Mesendoderm (in vitro differentiated cells): ENCODE results near the gene MIF4GD.
A peak's percentile ranks its signal among the peaks of the same experiment; 100 is the strongest.

Experiments
- DNase-seq: peaks from one replicate; pipeline ENCODE4 v3.0.0; 2013
- H2AK5ac ChIP-seq: 2 replicates; pipeline ENCODE4 v1.6.1; 2013; ENCODE audit warnings: low read length, inconsistent platforms
- H2BK120ac ChIP-seq: 2 replicates; pipeline ENCODE4 v1.6.1; 2013; ENCODE audit warnings: low read depth, mild to moderate bottlenecking, low read length, moderate library complexity, mixed read lengths
- H2BK15ac ChIP-seq: replicated peaks from 2 replicates; pipeline ENCODE4 v1.6.1; 2013; ENCODE audit warnings: low read depth, mild to moderate bottlenecking, moderate library complexity
- H2BK5ac ChIP-seq: 2 replicates; pipeline ENCODE4 v1.6.1; 2013; ENCODE audit warnings: low read length, inconsistent platforms
- H3K18ac ChIP-seq: 2 replicates; pipeline ENCODE4 v1.6.1; 2013; ENCODE audit warnings: mild to moderate bottlenecking, low read length, mixed read lengths
- H3K23ac ChIP-seq: one replicate; pipeline ENCODE4 v1.6.1; 2013; ENCODE audit warnings: low read length
- H3K27ac ChIP-seq: 2 replicates; pipeline ENCODE4 v1.5.1; 2013; ENCODE audit warnings: low read depth, mild to moderate bottlenecking, inconsistent platforms, low read length, moderate library complexity
- H3K27me3 ChIP-seq: 2 replicates; pipeline ENCODE4 v1.6.1; 2013; ENCODE audit warnings: low read length, control low read depth, mild to moderate bottlenecking, inconsistent platforms; ENCODE audit not compliant: insufficient read depth, poor library complexity
- H3K36me3 ChIP-seq: 2 replicates; pipeline ENCODE4 v1.6.1; 2013; ENCODE audit warnings: low read length, inconsistent platforms; ENCODE audit not compliant: control insufficient read depth, insufficient read depth
- H3K4ac ChIP-seq: one replicate; pipeline ENCODE4 v1.6.1; 2013; ENCODE audit warnings: low read depth, mild to moderate bottlenecking, low read length, moderate library complexity
- H3K4me1 ChIP-seq: 2 replicates; pipeline ENCODE4 v1.6.1; 2013; ENCODE audit warnings: low read depth, low read length, inconsistent platforms; ENCODE audit not compliant: control insufficient read depth
- H3K4me2 ChIP-seq: 2 replicates; pipeline ENCODE4 v1.6.1; 2013; ENCODE audit warnings: low read length
- H3K4me3 ChIP-seq: 2 replicates; pipeline ENCODE4 v1.5.1; 2013; ENCODE audit warnings: mild to moderate bottlenecking, low read length
- H3K56ac ChIP-seq: one replicate; pipeline ENCODE4 v1.6.1; 2013; ENCODE audit warnings: low read length
- H3K79me1 ChIP-seq: 2 replicates; pipeline ENCODE4 v1.6.1; 2013; ENCODE audit warnings: low read length, inconsistent platforms
- H3K79me2 ChIP-seq: 2 replicates; pipeline ENCODE4 v1.6.1; 2013; ENCODE audit warnings: mild to moderate bottlenecking, low read length; ENCODE audit not compliant: control insufficient read depth, insufficient read depth
- H3K9ac ChIP-seq: 2 replicates; pipeline ENCODE4 v1.6.1; 2013; ENCODE audit warnings: low read length, inconsistent platforms
- H4K5ac ChIP-seq: one replicate; pipeline ENCODE4 v1.6.1; 2013; ENCODE audit warnings: low read length
- H4K8ac ChIP-seq: one replicate; pipeline ENCODE4 v1.6.1; 2013; ENCODE audit warnings: low read depth, mild to moderate bottlenecking, control low read depth, low read length, moderate library complexity
- WGBS: extraction: QIAGEN DNeasy Blood & Tissue Kit; methylation state at CpG from one replicate; pipeline ENCODE4 v1.1.7; 2013; ENCODE audit warnings: low lambda C conversion rate, missing lambda C conversion rate; ENCODE audit not compliant: insufficient coverage; ENCODE audit errors: extremely low coverage; 5-methylcytosine and 5-hydroxymethylcytosine counted together

MIF4GD gene

DNA sequence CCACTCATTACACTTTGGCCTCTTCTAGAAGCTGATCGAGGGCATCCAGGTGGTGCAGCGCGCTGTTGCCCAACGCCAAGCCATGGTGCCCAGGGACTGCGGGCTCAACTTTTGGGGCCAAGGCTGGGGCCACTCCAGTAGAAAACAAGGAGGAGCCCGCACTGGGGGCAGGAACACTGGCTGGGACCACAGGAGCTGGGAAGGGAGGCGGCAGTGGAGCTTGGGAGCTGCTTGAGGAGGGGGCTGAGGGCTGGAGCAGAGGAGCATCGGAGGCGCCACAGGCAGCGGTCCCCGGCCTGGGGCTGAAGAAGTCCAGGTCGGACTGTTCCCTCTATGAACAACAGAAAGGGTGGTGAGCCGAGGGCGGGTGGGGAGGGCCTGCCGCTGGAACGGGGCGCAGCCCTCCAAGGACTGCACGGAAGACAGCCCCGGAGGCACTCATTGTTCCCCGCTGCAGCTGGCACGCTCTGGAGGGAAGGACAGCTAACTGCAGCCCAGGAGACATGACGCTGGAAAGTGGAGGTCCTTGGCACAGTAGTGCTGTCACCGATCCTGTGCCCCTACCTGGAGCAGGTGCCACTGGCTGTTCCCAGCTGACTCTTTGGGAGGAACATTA is 31.1 kb downstream of the MIF4GD start:
- Histone ChIP-seq H3K18ac (no peak overlapping the region), H3K4me1 (no peaks in the 10 kb centered on the region), H2AK5ac (no peak overlapping the region), H3K23ac (no peak overlapping the region), H3K79me1 (no peaks in the 10 kb centered on the region), H3K36me3 (peaks cover 18% of the 10 kb centered on the region), H2BK120ac (no peak overlapping the region), H3K4ac (no peak overlapping the region), H3K56ac (no peak overlapping the region), H3K9ac (no peak overlapping the region), H3K4me2 (no peak overlapping the region), H3K27me3 (no peaks in the 10 kb centered on the region), H4K5ac (no peak overlapping the region), H4K8ac (no peak overlapping the region), H3K4me3 (no peak overlapping the region), H2BK5ac (no peak overlapping the region), H3K27ac (no peak overlapping the region), H2BK15ac (no peak overlapping the region), H3K79me2 (no peaks in the 10 kb centered on the region)
- no CpG with 5 or more reads among the region's 23 CpGs for WGBS
- no peak for DNase-seq

DNA sequence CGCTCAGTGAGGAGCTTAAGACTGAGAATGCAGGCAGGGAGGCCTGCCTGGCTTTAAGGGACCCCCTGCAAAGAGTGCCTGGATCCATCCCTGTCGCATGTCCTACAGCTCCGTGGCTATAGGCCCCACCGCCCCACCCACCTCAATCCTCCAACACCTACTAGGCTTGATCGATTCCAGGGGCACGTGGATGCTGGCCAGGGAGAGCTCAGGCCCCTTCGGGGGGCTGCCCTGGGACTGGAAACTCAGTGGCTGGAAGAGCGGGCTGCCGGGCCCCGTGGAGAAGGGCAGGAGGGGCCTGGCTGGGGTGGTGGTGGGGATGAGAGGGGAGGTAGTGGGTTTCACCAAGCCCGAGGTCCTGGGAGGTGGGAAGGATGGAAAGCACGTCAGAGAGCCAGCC is 31.8 kb downstream of the MIF4GD start:
- H2BK120ac ChIP-seq = no peak overlapping the region
- no peak overlapping the region for H4K5ac ChIP-seq
- H3K4ac ChIP-seq = no peak overlapping the region
- no peak overlapping the region for H2AK5ac ChIP-seq
- H3K56ac ChIP-seq = no peak overlapping the region
- H3K9ac ChIP-seq = no peak overlapping the region
- no peaks in the 10 kb centered on the region for H3K79me2 ChIP-seq
- no peak for DNase-seq
- no peak overlapping the region for H2BK15ac ChIP-seq
- no peak overlapping the region for H3K4me3 ChIP-seq
- no CpG with 5 or more reads among the region's 12 CpGs for WGBS
- H3K4me1 ChIP-seq = no peaks in the 10 kb centered on the region
- no peak overlapping the region for H3K4me2 ChIP-seq
- H3K18ac ChIP-seq = no peak overlapping the region
- H4K8ac ChIP-seq = no peak overlapping the region
- H3K36me3 ChIP-seq = peaks cover 23% of the 10 kb centered on the region
- no peaks in the 10 kb centered on the region for H3K79me1 ChIP-seq
- no peak overlapping the region for H2BK5ac ChIP-seq
- H3K27ac ChIP-seq = no peak overlapping the region
- H3K23ac ChIP-seq = no peak overlapping the region
- H3K27me3 ChIP-seq = no peaks in the 10 kb centered on the region

DNA sequence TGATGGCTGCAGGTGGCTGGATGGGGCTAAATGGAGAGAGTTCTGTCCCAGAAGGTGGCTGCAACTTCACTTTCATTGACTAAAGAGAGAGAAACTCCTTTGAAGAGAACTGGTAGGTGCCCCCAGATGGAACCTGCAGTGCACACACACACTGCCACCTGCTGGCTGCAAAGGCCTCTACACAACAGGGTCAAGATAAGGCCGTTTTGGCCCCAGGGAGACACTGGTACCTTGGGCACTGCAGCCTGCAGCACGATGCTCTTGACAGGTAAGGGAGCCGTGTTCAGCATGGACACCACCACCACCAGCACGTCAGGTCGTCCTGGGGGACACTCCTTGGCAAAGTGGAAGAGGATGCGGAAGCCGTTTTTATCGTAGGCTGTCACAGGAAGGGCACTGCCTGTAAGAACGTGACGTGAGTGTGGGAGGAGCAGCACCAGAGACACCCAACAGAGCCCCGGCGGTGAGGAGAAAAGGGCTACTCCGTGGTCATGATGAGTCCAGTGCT is 32.3 kb downstream of the MIF4GD start:
- no peaks in the 10 kb centered on the region for H3K27me3 ChIP-seq
- H2BK5ac ChIP-seq = no peak overlapping the region
- DNase-seq = peak; percentile 83
- H3K79me1 ChIP-seq = no peaks in the 10 kb centered on the region
- no peak overlapping the region for H3K4me2 ChIP-seq
- H3K4me3 ChIP-seq = no peak overlapping the region
- H2AK5ac ChIP-seq = no peak overlapping the region
- H3K36me3 ChIP-seq = peaks cover 23% of the 10 kb centered on the region
- no peak overlapping the region for H3K27ac ChIP-seq
- H3K56ac ChIP-seq = no peak overlapping the region
- H4K5ac ChIP-seq = no peak overlapping the region
- H3K79me2 ChIP-seq = no peaks in the 10 kb centered on the region
- H3K4ac ChIP-seq = no peak overlapping the region
- H3K18ac ChIP-seq = no peak overlapping the region
- H4K8ac ChIP-seq = no peak overlapping the region
- no peak overlapping the region for H2BK15ac ChIP-seq
- H3K9ac ChIP-seq = no peak overlapping the region
- no peaks in the 10 kb centered on the region for H3K4me1 ChIP-seq
- H3K23ac ChIP-seq = no peak overlapping the region
- no CpG with 5 or more reads among the region's 13 CpGs for WGBS
- H2BK120ac ChIP-seq = no peak overlapping the region

DNA sequence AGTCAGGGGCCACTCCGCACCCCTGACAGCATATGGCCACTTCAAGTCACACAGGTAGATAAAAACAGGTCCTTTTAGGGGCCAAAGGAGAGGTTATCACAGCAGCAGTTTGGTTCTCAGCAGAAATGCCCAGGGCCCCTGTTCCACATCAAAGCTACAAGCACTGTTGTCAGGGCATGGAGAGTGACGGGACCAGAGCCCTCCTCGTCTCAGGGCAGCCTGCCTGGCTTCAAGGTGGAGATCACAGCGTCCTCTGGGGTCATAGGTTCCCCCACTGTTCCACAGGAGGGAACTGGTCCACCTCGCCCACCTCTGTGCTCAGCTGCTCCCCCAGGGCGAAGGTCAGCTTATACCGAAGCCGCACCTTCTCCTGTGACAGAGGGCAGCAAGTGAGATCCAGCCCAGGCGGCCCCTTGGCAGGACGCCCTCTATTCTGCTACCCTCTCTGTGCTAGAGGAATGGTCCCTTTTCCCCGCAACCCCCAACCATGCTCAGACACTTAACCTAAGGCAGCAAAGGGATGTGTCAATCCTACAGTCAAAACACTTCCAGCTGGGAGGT is 32.9 kb downstream of the MIF4GD start:
- peaks cover 21% of the 10 kb centered on the region for H3K36me3 ChIP-seq

DNA sequence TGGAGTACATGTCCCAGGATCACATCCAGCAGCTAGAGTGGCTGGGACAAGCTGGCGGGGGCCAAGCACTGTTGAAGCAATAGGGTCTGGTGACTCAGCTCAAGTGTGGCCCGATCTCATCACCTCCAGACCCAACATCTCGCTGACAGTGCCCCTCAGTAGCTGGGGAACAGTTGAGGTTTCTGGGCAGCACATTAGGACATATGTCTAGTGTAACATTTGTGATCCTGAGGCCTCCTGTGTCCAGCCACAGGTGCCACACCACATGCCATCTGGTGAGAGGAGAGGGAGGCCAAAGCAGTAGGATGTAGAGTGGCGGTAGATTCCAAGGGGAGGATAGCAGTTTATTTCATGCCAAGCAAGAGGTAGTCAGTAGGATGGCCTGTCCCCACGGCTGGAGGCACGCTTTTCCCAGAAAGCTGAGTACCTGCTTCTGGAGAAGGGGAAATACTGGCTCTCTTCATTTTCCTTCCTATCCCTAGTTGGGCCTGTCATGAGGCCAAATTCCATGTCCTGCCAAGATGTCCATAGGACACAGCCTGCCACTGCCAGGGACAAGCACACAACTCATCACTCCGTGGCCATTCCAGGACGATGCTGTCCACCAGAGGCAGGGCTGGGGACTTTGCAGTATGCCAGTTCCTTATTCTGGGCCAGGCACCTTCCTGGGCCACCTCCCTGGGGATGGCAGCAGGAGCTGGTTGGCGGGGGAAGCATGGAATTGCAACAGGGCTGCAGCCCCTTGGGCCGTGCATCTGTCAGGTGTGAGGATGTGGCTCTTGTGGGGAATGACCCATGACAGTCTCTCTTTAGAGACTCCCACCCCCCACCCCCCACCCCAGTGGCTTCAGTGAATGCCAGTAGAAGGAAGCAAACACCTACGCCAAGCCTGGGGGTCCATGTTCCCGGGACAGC is 33.7 kb downstream of the MIF4GD start:
- no peak overlapping the region for H4K8ac ChIP-seq
- WGBS = no CpG with 5 or more reads among the region's 12 CpGs

More for the DNA sequence above, 32.9 kb downstream of the MIF4GD start:
- Histone ChIP-seq H2BK120ac (no peak overlapping the region), H3K4me2 (no peak overlapping the region), H2AK5ac (no peak overlapping the region), H4K5ac (no peak overlapping the region), H2BK15ac (no peak overlapping the region), H3K79me2 (no peaks in the 10 kb centered on the region), H3K23ac (no peak overlapping the region), H4K8ac (no peak overlapping the region), H3K56ac (no peak overlapping the region), H3K4me3 (no peak overlapping the region), H3K79me1 (no peaks in the 10 kb centered on the region), H3K9ac (no peak overlapping the region), H2BK5ac (no peak overlapping the region), H3K27me3 (no peaks in the 10 kb centered on the region), H3K27ac (no peak overlapping the region), H3K4ac (no peak overlapping the region), H3K4me1 (no peaks in the 10 kb centered on the region), H3K18ac (no peak overlapping the region)
- WGBS = no CpG with 5 or more reads among the region's 11 CpGs
- no peak for DNase-seq

More for the DNA sequence above, 33.7 kb downstream of the MIF4GD start:
- Histone ChIP-seq H3K27ac (no peak overlapping the region), H3K56ac (no peak overlapping the region), H4K5ac (no peak overlapping the region), H3K79me1 (no peaks in the 10 kb centered on the region), H3K18ac (no peak overlapping the region), H3K4me1 (no peaks in the 10 kb centered on the region), H2BK5ac (no peak overlapping the region), H3K9ac (no peak overlapping the region), H2BK15ac (no peak overlapping the region), H3K4me2 (no peak overlapping the region), H3K27me3 (no peaks in the 10 kb centered on the region), H2AK5ac (no peak overlapping the region), H3K79me2 (no peaks in the 10 kb centered on the region), H3K23ac (no peak overlapping the region), H3K36me3 (peaks cover 24% of the 10 kb centered on the region), H3K4me3 (no peak overlapping the region), H2BK120ac (no peak overlapping the region), H3K4ac (no peak overlapping the region)
- no peak for DNase-seq
